HG02763 (cell line): ENCODE measurements around the gene KDSR.
A peak's percentile ranks its signal among the peaks of the same experiment; 100 is the strongest.
"Not testable (repeated sequence)": the region's sequence is repeated elsewhere in the genome, so short reads cannot be mapped to it uniquely, and the experiment has no call there.

Experiments
- ATAC-seq: cut with Tn5 transposase; IDR thresholded peaks from one replicate; pipeline ENCODE4 v1.9.1; 2021; ENCODE audit warnings: mild to moderate bottlenecking, moderate library complexity; ENCODE audit not compliant: unreplicated experiment

KDSR gene

DNA sequence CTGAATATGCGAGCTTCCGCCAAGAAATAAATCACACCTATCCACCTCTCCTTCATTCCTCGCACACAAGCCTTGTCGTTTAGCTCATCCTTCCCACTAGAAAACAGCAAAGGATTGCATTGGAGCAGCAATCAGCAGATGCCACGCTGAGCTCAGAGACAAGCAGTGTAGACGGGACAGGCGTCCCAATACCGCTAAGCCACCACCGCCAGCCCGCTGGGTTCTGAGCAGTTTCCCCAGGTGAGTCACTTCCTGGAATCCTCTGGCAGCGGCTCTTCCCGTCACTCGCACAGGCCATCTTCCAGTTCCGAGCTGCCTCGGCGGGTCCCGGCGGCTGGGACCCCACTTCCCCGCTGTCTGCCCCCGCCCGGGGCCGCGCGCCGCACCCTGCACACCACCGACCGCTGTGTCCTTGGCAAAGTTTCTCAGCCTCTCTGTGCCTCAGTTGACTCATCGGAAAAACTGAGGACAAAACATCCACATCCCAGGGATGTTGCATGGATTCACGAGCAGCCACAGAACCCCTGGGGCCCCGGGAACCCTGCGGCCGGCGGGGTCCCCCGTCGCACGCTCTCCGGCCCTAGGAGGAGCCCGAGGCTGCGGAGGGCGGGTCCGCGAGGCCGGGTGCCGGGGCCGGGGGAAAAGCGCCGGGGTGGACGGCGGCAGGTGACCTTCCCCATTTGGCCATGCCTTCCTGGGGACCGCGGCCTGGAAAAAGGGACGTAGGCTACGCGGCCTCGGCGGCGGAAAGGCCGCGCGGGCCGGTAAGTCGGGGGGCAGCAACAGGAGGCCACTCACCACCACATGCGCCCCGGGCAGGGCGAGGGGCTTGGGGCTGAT, 573 bp downstream of the KDSR start:
- ATAC-seq, result peak; percentile 22

DNA sequence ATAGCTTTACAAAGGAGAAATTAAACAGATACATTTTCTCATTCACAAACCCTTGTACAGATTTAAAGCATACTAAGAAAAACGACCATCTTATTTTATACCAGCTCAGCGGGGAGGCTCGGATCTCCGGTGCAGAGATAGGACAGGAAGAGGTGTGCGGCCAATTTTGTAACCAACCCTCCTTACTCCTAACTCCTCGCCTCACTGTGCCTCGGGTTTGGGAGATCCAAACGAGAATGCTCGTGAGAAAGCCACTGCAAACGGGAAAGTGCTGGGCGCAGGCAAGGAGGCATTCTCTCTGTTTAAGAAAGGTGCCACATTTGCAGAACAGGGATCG, 1.2 kb downstream of the KDSR start:
- no peak for ATAC-seq

DNA sequence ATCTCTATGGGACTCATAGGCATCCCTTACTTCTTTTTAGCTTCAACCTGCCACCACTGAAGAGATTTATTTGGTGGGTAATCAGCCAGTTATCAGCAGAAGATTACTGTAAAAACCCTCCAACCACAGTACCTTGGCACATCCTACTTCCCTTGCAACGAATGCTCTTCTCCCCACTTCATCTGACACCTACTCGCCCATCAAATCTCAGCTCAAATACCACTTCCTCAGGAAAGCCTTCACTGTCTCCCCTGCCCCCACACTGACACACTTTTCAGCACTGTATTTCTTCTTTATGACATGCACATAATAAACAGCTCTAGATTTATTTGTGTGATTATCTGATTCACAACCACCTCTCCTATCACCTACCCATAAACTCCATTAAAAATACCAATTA, 3.1 kb downstream of the KDSR start:
- ATAC-seq, result no peak

DNA sequence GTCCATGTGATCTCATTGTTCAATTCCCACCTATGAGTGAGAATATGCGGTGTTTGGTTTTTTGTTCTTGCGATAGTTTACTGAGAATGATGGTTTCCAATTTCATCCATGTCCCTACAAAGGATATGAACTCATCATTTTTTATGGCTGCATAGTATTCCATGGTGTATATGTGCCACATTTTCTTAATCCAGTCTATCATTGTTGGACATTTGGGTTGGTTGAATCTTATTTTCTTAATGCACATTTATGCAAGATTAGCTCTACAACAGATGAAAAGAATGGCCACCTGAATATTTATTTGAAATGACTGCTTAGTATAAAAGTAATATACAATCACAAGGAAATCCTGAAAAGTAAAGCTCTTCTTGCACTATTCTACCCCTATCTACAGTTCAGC, 3.6 kb downstream of the KDSR start:
- ATAC-seq, result not testable (repeated sequence)

DNA sequence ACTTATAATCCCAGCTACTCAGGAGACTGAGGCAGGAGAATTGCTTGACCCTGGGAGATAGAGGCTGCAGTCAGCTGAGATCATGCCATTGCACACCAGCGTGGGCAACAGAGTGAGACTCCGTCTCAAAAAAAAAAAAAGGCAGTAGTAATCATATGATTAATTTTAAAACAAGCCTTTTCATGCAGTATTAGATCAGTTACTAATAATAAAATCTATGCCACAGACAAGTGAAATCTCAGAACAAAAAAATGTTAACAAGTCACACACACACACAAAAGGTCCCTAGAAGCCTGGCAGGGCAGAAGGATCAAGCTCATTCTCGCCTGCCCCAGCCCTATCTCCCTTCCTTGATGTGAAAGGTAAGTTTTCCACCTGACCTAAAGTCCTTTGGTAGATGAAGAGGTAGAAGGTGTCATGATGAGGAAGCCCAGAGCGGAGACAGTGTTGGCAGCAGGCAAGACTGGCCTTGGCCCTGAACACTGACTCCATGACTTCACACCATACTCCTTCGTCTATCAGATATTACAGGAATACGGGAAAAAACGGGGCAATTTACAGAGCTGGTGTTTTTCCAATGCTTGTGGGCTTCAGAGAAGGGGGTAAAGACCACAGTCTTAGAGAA, 10.6 kb downstream of the KDSR start:
- no peak for ATAC-seq

DNA sequence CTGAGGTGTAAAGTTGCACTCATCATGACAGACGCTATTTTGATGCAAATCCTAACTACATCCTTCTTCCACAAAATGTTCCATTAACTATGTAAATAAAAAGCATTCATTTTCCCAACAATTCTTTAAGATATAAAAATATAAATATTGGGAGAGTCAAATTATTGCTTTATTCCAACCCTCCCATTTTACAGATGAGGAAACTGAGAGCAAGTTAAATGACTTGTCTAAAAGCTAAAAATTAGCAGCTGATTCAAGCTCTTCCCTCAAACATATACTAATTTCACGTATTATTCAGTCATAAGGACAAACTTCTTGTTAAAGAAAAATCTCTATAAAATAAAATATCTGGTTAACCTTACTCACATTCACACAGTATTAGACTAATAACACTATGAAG, 16.8 kb downstream of the KDSR start:
- ATAC-seq, result no peak

DNA sequence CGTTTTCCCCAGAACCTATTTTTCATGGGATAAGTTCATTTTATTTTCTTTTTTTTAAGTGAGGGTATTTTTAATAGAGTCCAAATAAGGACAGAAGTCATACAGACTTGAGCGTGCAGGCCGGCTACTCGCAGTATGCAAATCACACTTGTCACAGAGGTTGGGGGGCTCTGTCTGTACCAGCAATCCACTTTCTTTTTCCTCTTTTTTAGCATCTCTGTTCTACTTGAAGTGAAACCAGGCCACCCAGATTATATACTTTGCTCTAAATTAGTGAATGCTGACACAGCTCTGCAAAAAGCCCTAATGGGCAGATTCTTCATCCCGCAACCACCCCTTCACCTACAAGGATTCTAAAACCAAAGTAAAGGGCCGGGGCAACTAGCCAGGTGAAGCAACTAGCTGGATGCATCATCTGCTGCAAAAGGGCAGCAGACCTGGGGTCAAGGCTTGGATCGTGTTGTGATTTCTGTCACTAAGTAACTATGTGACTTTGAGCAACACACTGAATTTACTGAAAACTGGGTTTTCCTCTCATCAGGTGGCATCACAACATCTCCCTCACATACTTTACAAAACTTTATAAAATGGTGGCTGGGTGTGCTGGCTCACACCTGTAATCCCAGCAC, 18.4 kb downstream of the KDSR start:
- ATAC-seq, result no peak

DNA sequence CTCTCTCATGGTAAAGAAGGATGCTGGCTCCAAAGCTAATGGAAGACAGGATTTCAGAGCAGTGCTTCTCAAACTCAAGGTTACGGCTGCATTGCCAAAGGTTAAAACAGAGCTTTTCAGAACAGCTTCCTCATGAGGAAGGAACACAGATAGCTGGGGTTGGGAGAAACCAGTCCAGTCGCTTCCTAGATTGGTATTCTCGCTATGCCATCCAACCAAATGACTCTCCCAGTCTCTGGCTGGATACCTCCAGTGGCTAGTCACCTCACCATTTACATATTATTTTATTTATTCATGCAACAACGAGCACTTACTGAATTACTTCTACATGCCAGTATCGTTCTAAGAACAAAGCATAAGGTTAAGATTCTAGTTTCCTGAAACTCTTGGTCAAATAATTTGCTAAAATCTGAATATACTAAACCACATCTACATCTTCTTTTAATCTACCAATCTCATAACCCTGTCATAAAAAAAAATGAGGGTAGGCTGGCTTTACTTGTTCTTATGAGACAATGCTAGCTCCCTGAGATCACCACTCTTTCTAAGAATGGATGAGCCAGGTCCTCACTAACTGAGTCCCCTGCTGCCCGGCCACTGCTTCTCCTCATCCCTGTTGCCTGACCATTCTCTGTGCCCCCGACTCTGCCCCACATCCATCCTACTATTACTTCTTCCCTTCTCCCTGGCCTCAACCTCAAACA, 20.4 kb downstream of the KDSR start:
- ATAC-seq, result no peak

DNA sequence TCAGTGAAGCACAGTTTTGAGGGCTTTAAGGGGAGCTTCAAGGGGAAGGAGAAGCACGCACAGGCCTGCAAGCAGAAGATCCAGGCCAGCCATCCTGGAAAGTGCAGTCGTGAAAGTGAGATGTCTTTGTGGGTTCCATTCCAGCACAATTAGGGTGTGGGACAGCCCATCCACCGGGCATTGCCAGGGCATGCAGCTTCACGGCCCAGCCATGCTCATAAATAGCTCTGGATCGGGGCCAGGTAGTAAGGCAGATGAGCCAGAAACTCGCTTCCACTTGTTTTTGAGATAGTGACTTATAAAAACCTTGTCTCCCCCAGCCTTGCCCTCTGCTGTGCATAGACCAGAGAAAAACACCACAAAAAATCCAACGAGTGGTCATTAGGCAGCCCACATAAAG, 21.0 kb downstream of the KDSR start:
- no peak for ATAC-seq

DNA sequence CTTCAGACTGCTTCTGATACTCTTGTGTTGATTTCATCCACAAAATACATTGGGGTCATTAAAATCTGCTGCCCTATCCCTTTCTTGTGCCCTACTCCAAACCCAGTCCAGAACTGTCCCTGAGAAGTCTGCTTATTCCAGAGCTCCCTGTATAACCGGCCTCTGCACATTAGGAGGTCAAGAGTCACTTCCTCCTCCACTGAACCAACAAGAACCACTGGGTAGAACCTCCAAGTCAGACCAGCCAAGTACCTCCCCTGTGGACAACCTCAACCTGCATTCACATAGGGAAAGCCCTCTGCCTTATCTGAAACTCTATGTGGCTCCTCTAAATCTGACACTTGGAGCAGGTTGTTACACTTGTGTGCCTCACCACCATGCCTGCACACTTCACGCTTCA, 22.1 kb downstream of the KDSR start:
- ATAC-seq, result no peak

DNA sequence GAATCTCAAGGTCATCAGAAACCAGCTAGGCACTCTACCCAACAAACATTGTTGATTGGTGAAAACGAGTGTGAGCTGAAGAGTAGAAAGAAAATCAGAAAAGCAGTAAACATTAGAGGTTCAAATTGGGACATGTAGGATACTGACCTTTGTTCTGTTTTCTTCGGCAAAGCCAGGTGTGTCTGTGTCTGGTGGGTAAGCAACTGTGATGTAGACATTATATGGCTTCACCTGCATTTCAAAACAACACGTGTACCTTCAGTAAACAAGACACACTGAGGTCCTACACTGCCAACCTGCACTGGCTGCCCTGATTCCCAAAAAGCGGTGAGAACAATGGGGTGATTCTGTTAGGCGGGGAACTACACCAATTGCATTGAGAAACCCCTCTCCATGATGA, 22.7 kb downstream of the KDSR start:
- ATAC-seq, result no peak

DNA sequence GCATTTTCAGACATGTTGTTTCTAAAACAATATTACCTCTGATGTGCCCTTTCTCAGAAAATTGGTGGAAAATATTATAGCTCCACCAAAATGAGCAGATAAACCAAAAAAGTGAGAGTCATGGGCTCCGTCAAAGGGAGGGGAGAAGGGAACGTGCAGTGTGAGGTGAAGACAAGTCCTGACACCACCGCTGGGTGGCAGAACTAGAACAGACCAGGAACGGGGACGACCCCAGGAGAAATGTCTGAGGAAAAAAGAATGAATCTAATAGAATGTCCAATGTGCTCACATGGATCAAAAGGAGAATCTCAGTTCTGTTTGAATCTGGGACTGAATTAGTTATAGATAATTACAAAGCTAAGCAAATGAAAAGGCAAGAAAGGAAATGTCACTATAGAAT, 24.8 kb downstream of the KDSR start:
- no peak for ATAC-seq

DNA sequence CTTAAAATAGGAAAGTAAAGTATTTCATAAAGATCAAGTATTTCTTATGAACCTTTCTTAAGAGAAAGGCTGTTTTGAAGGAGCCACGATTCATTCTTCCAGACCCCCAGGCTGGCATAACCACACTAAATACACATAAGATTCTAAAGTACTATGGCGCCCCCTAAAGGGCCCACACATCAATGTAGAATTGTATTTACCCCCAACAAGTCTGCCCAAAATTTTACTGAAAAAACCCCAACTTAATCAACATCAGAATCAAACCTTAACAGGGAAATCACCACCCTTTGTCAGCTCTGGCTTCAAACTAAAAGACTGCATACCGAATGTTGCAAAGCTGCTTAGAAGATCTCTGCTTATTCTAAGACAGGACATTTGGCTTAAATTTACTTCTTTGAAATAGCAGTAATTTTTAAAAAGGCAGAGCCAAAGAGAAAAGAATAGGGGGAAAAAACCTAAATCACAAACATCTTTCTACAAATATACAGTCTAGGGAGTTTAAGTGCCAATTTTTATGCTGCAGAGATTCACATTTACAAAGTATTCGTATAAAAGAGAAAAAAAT, 27.0 kb downstream of the KDSR start:
- ATAC-seq, result no peak

DNA sequence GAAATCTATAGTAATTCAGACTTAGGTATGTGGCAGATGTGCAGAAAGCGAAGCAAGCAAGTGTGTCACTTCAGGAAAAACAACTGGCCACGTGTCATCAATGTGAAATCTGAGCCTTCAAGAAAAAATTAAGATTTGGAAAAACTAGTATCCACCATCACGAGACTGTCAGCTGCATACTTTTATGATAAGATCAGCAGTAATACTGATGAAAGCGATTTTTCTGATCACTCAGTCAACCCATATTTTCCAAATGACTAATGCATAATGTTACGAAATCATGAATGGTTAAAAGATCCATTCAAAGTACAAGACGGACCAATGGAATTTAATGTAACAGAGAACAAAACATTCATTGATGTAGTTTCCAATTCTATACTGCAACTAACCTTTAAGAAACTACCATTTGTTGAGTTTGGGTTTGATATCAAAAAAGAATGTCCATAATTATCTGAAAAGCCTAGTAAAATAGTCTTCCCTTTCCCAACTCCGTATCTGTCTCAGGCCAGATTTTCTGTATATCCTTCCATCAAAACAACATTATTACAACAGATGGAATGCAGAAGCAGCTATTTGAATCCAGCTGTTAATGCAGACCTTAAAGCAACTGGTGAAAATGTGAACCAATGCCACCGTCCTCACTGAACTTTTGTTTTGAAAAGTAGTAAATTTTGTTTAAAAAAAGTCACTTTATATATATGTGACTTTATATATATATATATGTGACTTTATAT, 30.5 kb downstream of the KDSR start:
- no peak for ATAC-seq

DNA sequence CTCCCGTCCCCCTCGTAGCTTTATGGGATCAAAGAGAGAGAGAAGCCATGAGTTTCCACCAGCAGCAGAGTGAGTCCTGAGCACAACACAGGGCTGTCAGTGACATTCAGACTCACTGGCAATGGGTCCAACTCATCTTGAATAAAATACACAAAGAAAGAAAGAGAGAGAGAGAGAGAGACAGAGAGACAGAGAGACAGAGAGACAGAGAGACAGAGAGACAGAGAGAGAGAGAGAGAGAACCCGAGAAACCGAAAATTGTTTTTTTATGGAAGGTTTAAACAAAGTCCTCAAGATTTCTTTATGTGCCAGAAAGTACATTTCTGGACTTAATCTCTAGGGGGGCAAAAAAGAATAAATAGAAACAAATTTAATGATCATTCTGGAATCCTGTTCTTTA, 35.9 kb downstream of the KDSR start:
- no peak for ATAC-seq

DNA sequence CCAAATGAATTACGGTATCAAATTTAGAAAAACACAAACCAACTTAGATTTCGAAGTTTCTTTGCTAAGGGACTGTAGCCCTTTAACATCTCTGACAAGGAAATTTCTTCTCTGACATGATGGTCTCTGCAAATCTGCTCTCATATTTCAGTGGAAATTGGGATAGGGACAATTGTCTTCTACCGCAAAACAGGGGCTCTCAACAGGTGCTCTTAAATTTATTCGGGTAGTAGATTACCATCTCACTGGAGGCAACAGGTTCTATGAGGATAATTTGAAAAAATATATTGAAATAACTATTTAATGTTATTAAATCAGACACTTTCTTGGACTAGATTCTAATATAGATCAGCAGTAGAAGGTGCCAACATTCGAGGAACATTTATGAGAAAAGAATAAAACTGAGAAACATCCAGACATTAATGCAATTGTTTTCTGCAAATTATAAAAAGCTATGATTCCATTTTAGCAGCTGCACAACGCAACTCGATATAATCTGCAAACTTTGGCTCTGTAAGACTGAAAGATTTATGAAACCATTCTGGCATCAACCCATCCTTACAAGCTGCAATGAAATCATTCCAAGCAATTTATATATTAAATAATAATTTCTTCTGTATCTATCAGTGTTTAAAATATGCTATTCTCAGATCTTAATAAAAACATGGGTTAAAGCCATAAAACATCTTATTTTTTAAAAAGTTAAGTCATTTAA, 37.4 kb downstream of the KDSR start:
- ATAC-seq, result no peak

DNA sequence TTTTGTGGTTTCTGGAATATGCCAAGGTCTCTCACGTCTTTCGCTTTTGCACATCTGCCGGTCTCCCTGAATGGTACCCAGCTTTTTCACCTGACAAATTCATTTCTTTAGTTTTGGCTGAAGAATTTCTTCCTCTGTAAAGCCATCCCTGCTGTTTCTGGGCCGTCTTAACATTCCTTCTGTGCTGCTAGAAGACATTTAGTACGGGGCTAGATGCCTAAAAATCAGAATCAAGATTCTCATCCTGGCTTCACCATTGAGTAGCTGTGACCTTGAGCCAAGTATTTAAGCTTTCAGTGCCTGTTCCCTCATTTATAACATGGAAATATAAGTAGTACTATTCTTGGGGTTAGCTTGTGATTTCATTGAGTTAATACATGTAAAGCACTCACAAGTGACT, 41.0 kb downstream of the KDSR start:
- ATAC-seq, result no peak

DNA sequence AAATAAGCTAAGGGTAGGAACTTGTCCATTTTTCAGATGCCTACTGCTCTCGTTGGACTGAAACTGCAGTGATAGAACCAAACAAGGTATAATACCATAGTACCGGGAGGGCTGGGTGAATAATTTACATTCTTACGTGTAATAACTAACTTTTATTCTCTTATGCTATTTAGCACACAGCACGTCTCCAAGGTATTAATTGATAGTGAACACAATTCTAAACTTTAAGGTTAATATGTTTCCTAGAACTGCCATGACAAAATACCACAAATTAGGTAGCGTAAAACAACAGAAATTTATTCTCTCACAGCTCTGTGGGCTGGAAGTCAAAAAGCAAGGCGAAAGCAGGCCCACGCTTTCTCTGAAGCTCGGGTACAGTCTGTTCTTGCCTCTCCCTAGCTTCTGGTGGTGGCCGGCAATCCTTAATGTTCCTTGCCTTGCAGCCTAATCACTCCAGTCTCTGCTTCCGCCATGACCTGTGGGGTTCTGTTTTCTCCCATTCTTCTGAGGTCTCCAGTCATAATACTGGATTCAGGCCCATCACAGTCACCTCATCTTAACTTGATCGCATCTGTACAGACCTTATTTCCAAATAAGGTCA, 41.8 kb downstream of the KDSR start:
- ATAC-seq, result no peak

DNA sequence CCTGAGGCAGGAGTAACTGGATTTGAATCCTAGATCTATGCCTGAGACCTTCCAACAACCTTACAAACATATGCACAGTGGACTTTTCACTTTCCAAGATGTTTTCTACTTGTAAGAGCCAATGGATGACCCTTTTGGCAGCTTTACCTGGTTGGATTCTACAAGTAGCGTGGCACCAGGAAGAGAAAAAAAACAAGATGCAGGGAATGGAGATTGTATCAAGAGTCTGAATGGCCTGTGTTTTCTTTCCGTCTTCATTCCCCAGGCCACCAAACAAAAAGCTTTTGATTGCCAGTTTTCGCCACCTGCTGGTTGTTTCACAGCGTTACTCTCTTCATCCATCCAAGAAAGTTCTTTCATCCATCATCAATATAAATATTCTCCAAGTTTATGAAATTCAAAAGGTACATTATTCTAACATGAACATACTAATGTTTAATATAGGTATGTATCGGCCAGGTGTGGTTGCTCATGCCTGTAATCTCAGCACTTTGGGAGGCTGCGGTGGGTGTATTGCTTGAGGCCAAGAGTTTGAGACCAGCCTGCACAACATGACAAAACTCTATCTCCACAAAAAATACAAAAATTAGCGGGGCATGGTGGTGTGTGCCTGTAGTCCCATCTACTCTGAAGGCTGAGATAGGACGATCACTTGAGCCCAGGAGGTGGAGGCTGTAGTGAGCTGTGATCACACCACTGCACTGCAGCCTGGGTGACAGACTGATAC, 43.9 kb downstream of the KDSR start:
- ATAC-seq, result no peak
